Panc1 (cell line): ENCODE measurements around the gene LGR4. TPM values are rescaled to one million over a fixed set of nuclear protein-coding genes. Genes with fewer than 3 reads are reported as not detected.
A peak's percentile ranks its signal among the peaks of the same experiment; 100 is the strongest.

ENCODE experiments used
- ATAC-seq: fragments of 200-7000 bp; cut with Tn5 transposase; 2 replicates; pipeline ENCODE4 v1.9.1; 2020; ENCODE audit warnings: mild to moderate bottlenecking, moderate library complexity
- BruUV-seq: library from RNA; stranded (reverse); fragments of 400-500 nt; replicated peaks from 2 replicates; lab custom pipeline; 2021; lab: Mats Ljungman, UMichigan
- CTCF ChIA-PET: fragments of 300-600 bp; sonication (Branson Sonifier 250); formaldehyde crosslinking; loops from one replicate; lab custom pipeline; 2022; ENCODE audit warnings: antibody characterized with exemption; lab: Charles Lee
- POLR2A ChIA-PET: fragments of 300-600 bp; sonication (Branson Sonifier 250); formaldehyde crosslinking; loops from one replicate; lab custom pipeline; 2022; ENCODE audit warnings: antibody characterized with exemption; lab: Charles Lee
- DNase-seq: peaks from one replicate; pipeline ENCODE4 v3.0.0-alpha.2; 2010; ENCODE audit warnings: low read depth, low spot score
- H3K27ac ChIP-seq: 2 replicates; pipeline ENCODE4 v1.5.1; 2011; ENCODE audit warnings: mild to moderate bottlenecking, low read length, inconsistent platforms
- H3K27me3 ChIP-seq: fragments of 200-500 bp; sonication (Bioruptor generic); 2 replicates; pipeline ENCODE4 v1.6.0; 2014; ENCODE audit warnings: low read length, inconsistent platforms; ENCODE audit not compliant: control insufficient read depth, insufficient read depth
- H3K36me3 ChIP-seq: fragments of 200-500 bp; sonication (Bioruptor generic); 2 replicates; pipeline ENCODE4 v1.5.1; 2014; ENCODE audit warnings: inconsistent platforms, mild to moderate bottlenecking, low read length, moderate library complexity; ENCODE audit not compliant: control insufficient read depth, insufficient read depth
- H3K4me1 ChIP-seq: 2 replicates; pipeline ENCODE4 v1.5.1; 2011; ENCODE audit warnings: inconsistent platforms, mild to moderate bottlenecking, low read length, moderate library complexity; ENCODE audit not compliant: control insufficient read depth, insufficient read depth
- H3K4me3 ChIP-seq, 2 experiments: 2 replicates each; pipeline ENCODE4 v1.5.1; 2011 to 2012; ENCODE audit warnings: low read depth in 2 of 2, low read length in 2 of 2, mild to moderate bottlenecking in 2 of 2, inconsistent platforms in 1 of 2, moderate library complexity in 1 of 2
- H3K9me3 ChIP-seq: fragments of 200-500 bp; sonication (Bioruptor generic); 2 replicates; pipeline ENCODE4 v1.5.1; 2014; ENCODE audit warnings: low read depth, mild to moderate bottlenecking, inconsistent platforms, low read length, moderate library complexity; ENCODE audit not compliant: control insufficient read depth, insufficient read depth
- POLR2AphosphoS5 ChIP-seq: IDR thresholded peaks from 2 replicates; pipeline ENCODE4 v1.6.1; 2012; ENCODE audit warnings: mild to moderate bottlenecking, low read depth, low read length, moderate library complexity
- SIN3A ChIP-seq: IDR thresholded peaks from 2 replicates; pipeline ENCODE4 v1.6.1; 2012; ENCODE audit warnings: low read depth, mild to moderate bottlenecking, low read length, moderate library complexity, borderline replicate concordance; ENCODE audit not compliant: insufficient read depth
- TCF7L2 ChIP-seq: IDR thresholded peaks from 2 replicates; pipeline ENCODE4 v1.6.1; 2011; ENCODE audit warnings: mild to moderate bottlenecking, low read depth, low read length, inconsistent platforms
- in situ Hi-C: cut with HindIII; loops from 2 replicates; pipeline ENCODE4 v1.10.0; 2016; ENCODE audit warnings: low sequenced_read_pairs, low pct_unique_long_range_greater_than_20kb
- intact Hi-C: fragments of 100-400 bp; cut with micrococcal nuclease; formaldehyde crosslinking; loops from one replicate; pipeline ENCODE4 v1.10.0; 2022; ENCODE audit not compliant: unreplicated experiment
- total RNA-seq: library from RNA; stranded (reverse); gene quantifications from one replicate; pipeline ENCODE4 v1.2.1, GENCODE V29; 2021; ENCODE audit not compliant: unreplicated experiment
- TF ChIP-seq, protein P1 (sequence below): fragments of 450-650 bp; IDR thresholded peaks from 2 replicates; pipeline ENCODE4 v1.5.1; 2017; ENCODE audit warnings: mild to moderate bottlenecking
- TF ChIP-seq, protein P2 (sequence below), 2 experiments: IDR thresholded peaks; 2 replicates each; pipeline ENCODE4 v1.6.1; 2011 to 2012; ENCODE audit warnings: low read depth in 2 of 2, control low read depth in 1 of 2, low read length in 1 of 2, mild to moderate bottlenecking in 1 of 2, moderate library complexity in 1 of 2; ENCODE audit not compliant: insufficient read depth in 1 of 2

Gene LGR4
- total RNA-seq, 1 experiment from 2014 or later = 61.8 TPM

DNA sequence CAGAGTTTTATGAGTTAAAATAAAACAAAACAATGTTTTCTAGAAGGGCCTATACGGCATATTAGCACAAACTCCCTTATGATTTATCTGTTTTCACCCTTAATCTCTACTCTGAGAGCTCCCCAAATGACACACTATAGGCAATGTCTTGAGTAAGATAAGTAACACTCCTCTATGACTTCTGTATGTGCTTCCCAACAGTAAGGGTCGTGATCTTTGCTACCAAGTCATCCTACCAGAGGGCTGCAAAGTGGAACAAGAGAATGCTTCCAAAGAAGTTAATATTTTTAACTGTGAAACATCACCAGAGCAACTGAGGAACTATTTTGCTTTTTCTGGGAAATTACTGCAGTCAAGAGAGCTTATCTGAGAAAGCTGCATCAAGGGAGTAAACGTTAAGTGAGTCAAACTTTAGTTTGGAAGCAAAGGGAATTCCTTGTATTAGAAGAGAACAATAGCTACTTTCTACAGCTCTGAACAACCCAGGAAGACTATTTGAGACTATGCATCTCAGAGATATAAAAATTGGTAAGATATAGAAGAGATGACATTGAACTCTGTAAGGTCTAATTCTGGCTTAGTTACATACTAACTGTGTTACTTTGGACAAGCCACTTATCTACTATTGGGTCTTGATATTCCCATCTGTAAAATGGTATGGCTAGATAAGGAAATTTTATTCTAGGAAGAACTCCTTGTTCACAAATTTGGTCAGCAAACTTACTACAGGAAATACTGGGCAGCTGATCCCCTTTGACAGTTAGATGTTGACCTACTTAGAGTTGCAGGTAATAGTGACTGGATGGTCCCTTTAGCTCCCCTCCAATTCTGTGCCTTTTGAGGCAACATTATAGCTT lies 65.9 kb downstream of the LGR4 start:
- Histone ChIP-seq H3K4me3 (no peak overlapping the region), H3K27me3 (no peaks in the 10 kb centered on the region), H3K9me3 (no peaks in the 10 kb centered on the region), H3K27ac (peak overlapping the region; percentile 6; the same call in 1 of the 2 replicates), H3K4me1 (peaks cover 18% of the 10 kb centered on the region), H3K36me3 (no peaks in the 10 kb centered on the region)
- in situ Hi-C loops = no loop called here
- POLR2A ChIA-PET = no interaction called here
- no TSS peak for BruUV-seq
- no peak for DNase-seq
- CTCF ChIA-PET = no interaction called here
- intact Hi-C loops = no loop called here
- no peak for ATAC-seq
- TF ChIP-seq TCF7L2 (no peak), POLR2AphosphoS5 (no peak)
- TF ChIP-seq, protein P1, sequence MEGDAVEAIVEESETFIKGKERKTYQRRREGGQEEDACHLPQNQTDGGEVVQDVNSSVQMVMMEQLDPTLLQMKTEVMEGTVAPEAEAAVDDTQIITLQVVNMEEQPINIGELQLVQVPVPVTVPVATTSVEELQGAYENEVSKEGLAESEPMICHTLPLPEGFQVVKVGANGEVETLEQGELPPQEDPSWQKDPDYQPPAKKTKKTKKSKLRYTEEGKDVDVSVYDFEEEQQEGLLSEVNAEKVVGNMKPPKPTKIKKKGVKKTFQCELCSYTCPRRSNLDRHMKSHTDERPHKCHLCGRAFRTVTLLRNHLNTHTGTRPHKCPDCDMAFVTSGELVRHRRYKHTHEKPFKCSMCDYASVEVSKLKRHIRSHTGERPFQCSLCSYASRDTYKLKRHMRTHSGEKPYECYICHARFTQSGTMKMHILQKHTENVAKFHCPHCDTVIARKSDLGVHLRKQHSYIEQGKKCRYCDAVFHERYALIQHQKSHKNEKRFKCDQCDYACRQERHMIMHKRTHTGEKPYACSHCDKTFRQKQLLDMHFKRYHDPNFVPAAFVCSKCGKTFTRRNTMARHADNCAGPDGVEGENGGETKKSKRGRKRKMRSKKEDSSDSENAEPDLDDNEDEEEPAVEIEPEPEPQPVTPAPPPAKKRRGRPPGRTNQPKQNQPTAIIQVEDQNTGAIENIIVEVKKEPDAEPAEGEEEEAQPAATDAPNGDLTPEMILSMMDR = no peak

DNA sequence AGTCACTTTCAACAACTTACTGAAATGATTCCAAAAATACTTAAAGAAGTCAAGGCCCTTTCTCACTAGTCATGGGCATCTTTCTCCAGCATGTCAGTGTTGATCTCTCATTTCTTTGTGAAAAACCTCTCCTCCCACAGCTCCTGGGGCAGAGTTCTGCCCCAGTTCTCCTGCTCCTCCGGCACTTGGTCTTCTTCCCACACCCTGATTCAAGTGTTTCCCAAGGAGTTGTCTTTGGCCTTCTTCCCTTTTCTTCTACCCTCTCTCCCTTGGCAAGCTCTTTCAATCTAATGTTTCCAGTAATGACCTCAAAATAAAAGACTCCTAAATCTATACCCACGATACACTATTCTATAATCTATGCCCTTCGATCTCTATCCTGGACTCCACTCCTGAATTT lies 67.5 kb downstream of the LGR4 start:
- no peak for ATAC-seq
- 0 out of 2 replicates have a peak overlapping the region, but pooled peaks have one; percentile 24 for H3K27ac ChIP-seq
- H3K4me1 ChIP-seq = peaks cover 25% of the 10 kb centered on the region
- TF ChIP-seq, protein P2, sequence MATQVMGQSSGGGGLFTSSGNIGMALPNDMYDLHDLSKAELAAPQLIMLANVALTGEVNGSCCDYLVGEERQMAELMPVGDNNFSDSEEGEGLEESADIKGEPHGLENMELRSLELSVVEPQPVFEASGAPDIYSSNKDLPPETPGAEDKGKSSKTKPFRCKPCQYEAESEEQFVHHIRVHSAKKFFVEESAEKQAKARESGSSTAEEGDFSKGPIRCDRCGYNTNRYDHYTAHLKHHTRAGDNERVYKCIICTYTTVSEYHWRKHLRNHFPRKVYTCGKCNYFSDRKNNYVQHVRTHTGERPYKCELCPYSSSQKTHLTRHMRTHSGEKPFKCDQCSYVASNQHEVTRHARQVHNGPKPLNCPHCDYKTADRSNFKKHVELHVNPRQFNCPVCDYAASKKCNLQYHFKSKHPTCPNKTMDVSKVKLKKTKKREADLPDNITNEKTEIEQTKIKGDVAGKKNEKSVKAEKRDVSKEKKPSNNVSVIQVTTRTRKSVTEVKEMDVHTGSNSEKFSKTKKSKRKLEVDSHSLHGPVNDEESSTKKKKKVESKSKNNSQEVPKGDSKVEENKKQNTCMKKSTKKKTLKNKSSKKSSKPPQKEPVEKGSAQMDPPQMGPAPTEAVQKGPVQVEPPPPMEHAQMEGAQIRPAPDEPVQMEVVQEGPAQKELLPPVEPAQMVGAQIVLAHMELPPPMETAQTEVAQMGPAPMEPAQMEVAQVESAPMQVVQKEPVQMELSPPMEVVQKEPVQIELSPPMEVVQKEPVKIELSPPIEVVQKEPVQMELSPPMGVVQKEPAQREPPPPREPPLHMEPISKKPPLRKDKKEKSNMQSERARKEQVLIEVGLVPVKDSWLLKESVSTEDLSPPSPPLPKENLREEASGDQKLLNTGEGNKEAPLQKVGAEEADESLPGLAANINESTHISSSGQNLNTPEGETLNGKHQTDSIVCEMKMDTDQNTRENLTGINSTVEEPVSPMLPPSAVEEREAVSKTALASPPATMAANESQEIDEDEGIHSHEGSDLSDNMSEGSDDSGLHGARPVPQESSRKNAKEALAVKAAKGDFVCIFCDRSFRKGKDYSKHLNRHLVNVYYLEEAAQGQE (IDR thresholded peaks at IDR 0.05; ENCODE audit: insufficient read depth in 1 of 2, low read depth in 2 of 2, low read length in 1 of 2) = no peak
- TF ChIP-seq TCF7L2 = no peak
- TF ChIP-seq SIN3A = no peak
- TF ChIP-seq, protein P1 = no peak
- no peak for TF ChIP-seq POLR2AphosphoS5
- no peak for DNase-seq
- ChIA-PET POLR2A (interaction anchor here (0.6 kb wide), 2 partner anchors 32 to 64 kb away, joined by 3 read pairs; no protein-coding TSS in a partner anchor), CTCF (no interaction called here)
- no peaks in the 10 kb centered on the region for H3K9me3 ChIP-seq
- H3K4me3 ChIP-seq = no peak overlapping the region
- in situ Hi-C loops (no loop called here), intact Hi-C loops (no loop called here)
- H3K36me3 ChIP-seq = no peaks in the 10 kb centered on the region
- no peaks in the 10 kb centered on the region for H3K27me3 ChIP-seq
- TSS peak; percentile 10 for BruUV-seq
